Pancreas (tissue), 10 donors: Measurements from ENCODE around the gene CERT1. TPM values are rescaled to one million over a fixed set of nuclear protein-coding genes. Genes with fewer than 3 reads are reported as not detected.
"Not testable (repeated sequence)": the region's sequence is repeated elsewhere in the genome, so short reads cannot be mapped to it uniquely, and the experiment has no call there.

ENCODE experiments used
- ATAC-seq, 4 donors: fragments of 200-7000 bp; cut with Tn5 transposase; one replicate each; pipeline versions ENCODE4 v1.8.0 to v1.9.1; 2020; ENCODE audit warnings: mild to moderate bottlenecking in 4 of 4, moderate library complexity in 4 of 4
- DNase-seq, 6 donors: peaks; one replicate each; pipeline ENCODE4 v3.0.0-alpha.2; 2020
- FAIRE-seq: peaks from 2 replicates; lab custom pipeline; 2012; peaks lifted over from hg19 to GRCh38; lab: Jason Lieb, UNC
- H3K27ac ChIP-seq, 4 donors: fragments of 200-600 bp; sonication (generic); 1 replicate in 3 of 4; 2 replicates in 1 of 4; pipeline versions ENCODE4 v1.5.0 to v1.8.0; 2020
- H3K27me3 ChIP-seq, 4 donors: fragments of 200-600 bp; one replicate each; pipeline ENCODE4 v1.8.0; 2021
- H3K36me3 ChIP-seq, 3 donors: fragments of 200-600 bp; sonication (generic) in 1 of 3; one replicate each; pipeline versions ENCODE4 v1.5.0 to v1.8.0; 2020 to 2021
- H3K4me1 ChIP-seq, 3 donors: fragments of 200-600 bp; one replicate each; pipeline ENCODE4 v1.8.0; 2021
- H3K4me3 ChIP-seq, 4 donors: fragments of 200-600 bp; sonication (generic) in 2 of 4; one replicate each; pipeline versions ENCODE4 v1.5.0 to v1.8.0; 2020 to 2021
- H3K9me3 ChIP-seq, 4 donors: fragments of 200-600 bp; one replicate each; pipeline ENCODE4 v1.8.0; 2021
- WGBS, 2 donors: extraction: QIAGEN DNeasy Blood & Tissue Kit; methylation state at CpG; one replicate each; pipeline ENCODE4 v1.1.7; 2013; 5-methylcytosine and 5-hydroxymethylcytosine counted together
- intact Hi-C, 3 donors: fragments of 100-400 bp; cut with DNase I; formaldehyde crosslinking; loops; one replicate each; pipeline versions ENCODE4 v1.11.1 to v1.14.2; 2022
- polyA plus RNA-seq, 2 donors: library from polyadenylated mRNA; stranded (reverse); fragments of 200-250 nt; gene quantifications; one replicate each; pipeline ENCODE4 v1.2.3, GENCODE V29; 2013
- total RNA-seq, 6 donors: library from RNA; stranded (reverse); fragmentation: NEBNext Ultra II Directional in 4 of 6; extraction: Animal tissue kit (Norgen Biotek cat#: 25700) in 4 of 6; gene quantifications; one replicate each; pipeline versions ENCODE4 v1.2.1 to v1.2.4, GENCODE V29; 2021 to 2023
- TF ChIP-seq, protein P1 (sequence below), 4 donors: fragments of 200-600 bp; sonication (generic) in 3 of 4; IDR thresholded peaks; one replicate each; pipeline versions ENCODE4 v1.5.0 to v1.8.0; 2021; ENCODE audit warnings: antibody characterized with exemption in 4 of 4
- donor health status: healthy with polysubstance abuse.
- donor health status: DM: no; HTN: no; CAD: no; lungs with moderate emphysema.
- donor health status: DM: no; HTN: no; CAD: no.
- donor health status: control.
- donor health status: control.
- donor health status: Bipolar disorder and iron deficiency.
- donor health status: DM: yes; HTN: yes; CAD: no.
- donor health status: DM: no; HTN: no; CAD: no.
- donor health status: DM: no; HTN: no; CAD: no.
- donor health status: DM: yes; HTN: yes; CAD: no.

The CERT1 gene
- total and polyA plus RNA-seq, 8 donors = 6.2 to 22.7 (median 11.1) TPM

DNA sequence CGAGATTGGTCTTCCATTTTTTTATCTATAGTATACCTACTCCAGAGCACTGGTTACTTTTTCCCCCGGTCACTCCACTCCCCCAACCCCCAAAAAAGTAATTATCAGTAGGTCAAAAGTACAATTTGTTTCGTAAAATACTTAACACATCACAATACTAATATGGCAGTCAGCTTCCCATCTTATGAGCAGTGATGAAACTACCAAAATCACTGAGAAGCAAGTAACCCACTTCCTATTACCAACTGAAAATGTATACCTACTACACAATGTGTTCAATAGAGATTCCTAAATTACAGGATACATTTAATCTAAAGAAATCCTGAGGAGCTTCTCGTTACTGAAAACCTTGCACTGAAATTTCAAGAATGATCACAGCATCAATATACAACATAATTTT is 1.9 kb downstream of the CERT1 start:
- Histone ChIP-seq H3K27ac (no peak overlapping the region), H3K36me3 (no peaks in the 10 kb centered on the region), H3K4me1 (peaks cover 13 to 29% (median 13%) of the 10 kb centered on the region in 3 donors), H3K27me3 (no peaks in the 10 kb centered on the region), H3K9me3 (no peaks in the 10 kb centered on the region), H3K4me3 (peak overlapping the region in 2 of 4 donors; percentile 76 to 84)
- intact Hi-C loops = no loop called here
- DNase-seq = no peak
- WGBS, 2 donors = 58 to 64% methylated on average over 4 of the region's 4 CpGs
- ATAC-seq = no peak
- TF ChIP-seq, protein P1, sequence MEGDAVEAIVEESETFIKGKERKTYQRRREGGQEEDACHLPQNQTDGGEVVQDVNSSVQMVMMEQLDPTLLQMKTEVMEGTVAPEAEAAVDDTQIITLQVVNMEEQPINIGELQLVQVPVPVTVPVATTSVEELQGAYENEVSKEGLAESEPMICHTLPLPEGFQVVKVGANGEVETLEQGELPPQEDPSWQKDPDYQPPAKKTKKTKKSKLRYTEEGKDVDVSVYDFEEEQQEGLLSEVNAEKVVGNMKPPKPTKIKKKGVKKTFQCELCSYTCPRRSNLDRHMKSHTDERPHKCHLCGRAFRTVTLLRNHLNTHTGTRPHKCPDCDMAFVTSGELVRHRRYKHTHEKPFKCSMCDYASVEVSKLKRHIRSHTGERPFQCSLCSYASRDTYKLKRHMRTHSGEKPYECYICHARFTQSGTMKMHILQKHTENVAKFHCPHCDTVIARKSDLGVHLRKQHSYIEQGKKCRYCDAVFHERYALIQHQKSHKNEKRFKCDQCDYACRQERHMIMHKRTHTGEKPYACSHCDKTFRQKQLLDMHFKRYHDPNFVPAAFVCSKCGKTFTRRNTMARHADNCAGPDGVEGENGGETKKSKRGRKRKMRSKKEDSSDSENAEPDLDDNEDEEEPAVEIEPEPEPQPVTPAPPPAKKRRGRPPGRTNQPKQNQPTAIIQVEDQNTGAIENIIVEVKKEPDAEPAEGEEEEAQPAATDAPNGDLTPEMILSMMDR (IDR thresholded peaks at IDR 0.05) = no peak
- FAIRE-seq = no peak

DNA sequence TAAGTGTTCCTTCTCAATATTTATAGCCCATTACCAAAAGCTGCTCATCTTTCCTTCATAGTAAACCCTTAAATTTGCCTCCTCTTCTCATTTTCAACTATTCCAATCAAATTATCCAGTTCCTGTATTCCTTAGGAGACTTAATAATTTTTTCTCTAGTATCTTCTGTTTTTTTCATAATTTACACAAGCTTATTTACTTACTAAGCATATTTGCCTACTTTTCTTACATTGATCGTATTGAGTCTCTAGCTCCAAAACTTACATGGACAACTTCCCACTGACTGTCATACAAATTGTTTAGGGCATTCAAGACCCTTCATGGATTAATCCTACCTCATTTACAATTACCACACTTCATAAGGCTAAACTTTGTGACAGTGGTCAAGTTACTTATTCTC is 3.6 kb downstream of the CERT1 start:
- H3K4me1 ChIP-seq = peaks cover 8 to 20% (median 13%) of the 10 kb centered on the region in 3 donors
- intact Hi-C loops = no loop called here

DNA sequence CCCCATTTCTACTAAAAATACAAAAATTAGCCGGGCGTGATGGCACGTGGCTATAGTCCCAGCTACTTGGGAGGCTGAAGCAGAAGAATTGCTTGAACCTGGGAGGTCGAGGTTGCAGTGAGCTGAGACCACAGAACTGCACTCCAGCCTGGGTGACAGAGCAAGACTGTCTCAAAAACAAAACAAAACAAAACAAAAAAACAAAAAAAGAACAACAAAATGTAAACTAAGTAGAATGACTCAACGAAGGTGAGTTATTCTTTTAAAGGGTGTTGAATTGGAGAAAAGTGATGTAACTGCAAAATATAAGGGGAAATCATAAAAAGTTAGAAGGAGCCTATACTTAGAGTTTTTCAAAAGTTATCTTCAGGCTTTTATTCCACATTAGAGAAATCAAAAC is 6.3 kb downstream of the CERT1 start:
- H3K27ac ChIP-seq, intact Hi-C loops, DNase-seq, ATAC-seq, H3K9me3 ChIP-seq, FAIRE-seq, H3K36me3 ChIP-seq, H3K27me3 ChIP-seq, H3K4me3 ChIP-seq: not testable (repeated sequence)
- WGBS, 2 donors = 93 to 100% methylated on average over 5 of the region's 5 CpGs
- H3K4me1 ChIP-seq = peaks cover 4 to 13% (median 13%) of the 10 kb centered on the region in 3 donors

More for the DNA sequence above, 3.6 kb downstream of the CERT1 start:
- TF ChIP-seq, protein P1 (IDR thresholded peaks at IDR 0.05) = no peak
- DNase-seq (no peak), ATAC-seq (no peak), FAIRE-seq (no peak)
- Histone ChIP-seq H3K36me3 (no peaks in the 10 kb centered on the region), H3K4me3 (no peak overlapping the region), H3K27ac (no peak overlapping the region), H3K9me3 (no peaks in the 10 kb centered on the region), H3K27me3 (no peaks in the 10 kb centered on the region)
- 45 to 51% methylated on average over 1 of the region's 1 CpG for WGBS, 2 donors

DNA sequence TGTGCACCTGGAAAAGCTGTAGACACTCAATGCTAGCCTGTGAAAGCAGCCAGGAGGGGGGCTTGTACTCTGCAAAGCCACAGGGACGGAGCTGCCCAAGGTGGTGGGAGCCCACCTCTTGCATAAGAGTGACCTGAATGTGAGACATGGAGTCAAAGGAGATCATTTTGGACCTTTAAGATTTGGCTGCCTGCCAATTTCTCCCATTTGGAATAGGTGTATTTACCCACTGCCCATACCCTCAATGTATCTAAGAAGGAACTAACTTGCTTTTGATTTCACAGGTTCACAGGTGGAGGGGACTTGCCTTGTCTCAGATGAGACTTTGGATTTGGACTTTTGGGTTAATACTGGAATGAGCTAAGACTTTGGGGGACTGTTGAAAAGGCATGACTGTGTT is 12.6 kb downstream of the CERT1 start:
- intact Hi-C loops, H3K4me1 ChIP-seq, ATAC-seq, H3K36me3 ChIP-seq, DNase-seq, FAIRE-seq, H3K9me3 ChIP-seq, H3K27ac ChIP-seq, H3K27me3 ChIP-seq, H3K4me3 ChIP-seq: not testable (repeated sequence)
- 98 to 100% methylated on average over 1 of the region's 1 CpG for WGBS, 2 donors

DNA sequence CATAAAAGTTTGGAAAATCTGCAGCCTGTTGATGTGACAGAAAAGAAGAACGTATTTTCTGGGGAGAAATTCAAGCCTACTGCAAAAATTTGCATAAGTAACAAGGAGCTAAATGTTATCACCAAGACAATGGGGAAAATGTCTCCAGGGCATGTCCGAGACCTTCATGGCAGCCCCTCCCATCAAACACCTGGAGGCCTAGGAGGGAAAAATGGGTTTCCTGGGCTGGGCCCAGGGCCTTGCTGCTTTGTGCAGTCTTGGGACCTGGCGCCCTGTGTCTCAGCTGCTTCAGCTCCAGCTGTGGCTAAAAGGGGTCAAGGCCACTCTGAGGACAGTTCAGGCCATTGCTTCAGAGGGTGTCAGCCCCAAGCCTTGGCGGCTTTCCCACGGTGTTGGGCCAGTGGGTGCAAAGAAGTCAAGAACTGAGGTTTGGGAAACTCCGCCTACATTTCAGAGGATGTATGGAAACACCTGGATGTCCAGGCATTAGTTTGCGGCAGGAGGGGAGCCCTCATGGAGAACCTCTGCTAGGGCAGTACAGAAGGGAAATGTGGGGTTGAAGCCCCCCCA is 13.1 kb downstream of the CERT1 start:
- peak in 1 of 6 donors; percentile 22 for DNase-seq
- Histone ChIP-seq H3K4me1 (no peaks in the 10 kb centered on the region), H3K36me3 (no peaks in the 10 kb centered on the region), H3K9me3 (no peaks in the 10 kb centered on the region), H3K4me3 (no peak overlapping the region), H3K27ac (no peak overlapping the region), H3K27me3 (no peaks in the 10 kb centered on the region)
- TF ChIP-seq, protein P1 (IDR thresholded peaks at IDR 0.05) = no peak
- no peak for ATAC-seq
- intact Hi-C loops = no loop called here
- 95 to 97% methylated on average over 7 of the region's 7 CpGs for WGBS, 2 donors
- FAIRE-seq = no peak

DNA sequence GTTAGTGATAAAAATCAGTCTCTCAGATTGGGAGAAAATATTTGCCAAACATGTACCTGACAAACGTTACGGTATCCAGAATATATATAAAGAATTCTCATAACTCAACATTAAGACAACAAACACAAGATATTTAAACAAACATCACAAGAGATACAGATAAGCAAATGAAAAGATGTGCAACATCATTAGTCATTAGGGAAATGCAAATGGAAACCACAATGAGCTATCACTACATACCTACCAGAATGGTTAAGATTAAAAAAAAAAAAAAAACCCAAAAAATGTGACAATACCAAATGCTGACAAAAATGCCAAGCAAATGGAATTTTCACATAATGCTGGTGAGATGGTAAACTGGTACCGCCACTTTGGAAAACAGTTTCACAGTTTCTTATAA is 15.4 kb downstream of the CERT1 start:
- no peak for DNase-seq

More for the DNA sequence above, 15.4 kb downstream of the CERT1 start:
- H3K27ac ChIP-seq = no peak overlapping the region
- no peak overlapping the region for H3K4me3 ChIP-seq
- no peaks in the 10 kb centered on the region for H3K4me1 ChIP-seq
- intact Hi-C loops = no loop called here
- H3K9me3 ChIP-seq = no peaks in the 10 kb centered on the region
- 82 to 88% methylated on average over 3 of the region's 3 CpGs for WGBS, 2 donors
- FAIRE-seq (no peak), ATAC-seq (no peak)
- H3K27me3 ChIP-seq = no peaks in the 10 kb centered on the region
- TF ChIP-seq, protein P1 (IDR thresholded peaks at IDR 0.05) = no peak
- H3K36me3 ChIP-seq = no peaks in the 10 kb centered on the region
